HG03457 (cell line): ENCODE data around the gene ZFAND3.
"Not testable (repeated sequence)": the region's sequence is repeated elsewhere in the genome, so short reads cannot be mapped to it uniquely, and the experiment has no call there.

Experiments
- ATAC-seq: cut with Tn5 transposase; IDR thresholded peaks from one replicate; pipeline ENCODE4 v1.9.1; 2021; ENCODE audit warnings: moderate number of reproducible peaks; ENCODE audit not compliant: unreplicated experiment

Gene ZFAND3

DNA sequence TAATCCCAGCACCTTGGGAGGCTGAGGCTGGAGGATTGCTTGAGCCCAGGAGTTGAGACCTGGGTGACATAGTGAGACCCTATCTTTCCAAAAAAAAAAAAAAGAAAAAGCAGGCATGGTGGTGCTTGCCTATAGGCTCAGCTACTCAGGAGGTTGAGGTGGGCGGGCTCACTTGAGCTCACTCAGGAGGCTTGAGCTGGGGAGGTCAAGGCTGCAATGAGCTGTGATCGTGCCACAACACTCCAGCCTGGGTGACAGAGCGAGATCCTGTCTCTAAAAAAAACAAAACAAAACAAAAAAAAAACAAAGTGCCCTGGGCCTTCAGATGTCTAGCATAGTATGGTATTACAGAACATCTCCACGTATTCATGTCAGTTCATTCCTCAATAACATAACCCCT is 42.9 kb downstream of the ZFAND3 start:
- no peak for ATAC-seq

DNA sequence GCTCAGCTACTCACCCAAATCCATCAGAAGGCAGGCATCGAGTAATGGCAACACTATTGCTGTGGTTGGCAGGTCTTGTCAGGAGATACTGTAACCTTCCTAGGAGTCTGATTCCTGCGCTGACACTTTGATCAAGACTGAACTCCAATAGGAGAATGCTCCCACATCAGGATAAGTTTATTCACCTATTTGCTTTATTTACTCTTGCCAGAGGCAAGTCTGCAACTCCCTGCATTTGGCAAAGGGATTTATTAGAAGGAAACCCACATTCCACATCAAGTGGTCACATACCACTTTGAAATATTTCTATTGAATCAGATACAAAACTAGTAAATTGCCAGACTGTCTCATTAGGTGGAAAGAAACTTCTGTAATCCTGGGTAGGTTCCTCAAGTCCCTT is 43.5 kb downstream of the ZFAND3 start:
- no peak for ATAC-seq

DNA sequence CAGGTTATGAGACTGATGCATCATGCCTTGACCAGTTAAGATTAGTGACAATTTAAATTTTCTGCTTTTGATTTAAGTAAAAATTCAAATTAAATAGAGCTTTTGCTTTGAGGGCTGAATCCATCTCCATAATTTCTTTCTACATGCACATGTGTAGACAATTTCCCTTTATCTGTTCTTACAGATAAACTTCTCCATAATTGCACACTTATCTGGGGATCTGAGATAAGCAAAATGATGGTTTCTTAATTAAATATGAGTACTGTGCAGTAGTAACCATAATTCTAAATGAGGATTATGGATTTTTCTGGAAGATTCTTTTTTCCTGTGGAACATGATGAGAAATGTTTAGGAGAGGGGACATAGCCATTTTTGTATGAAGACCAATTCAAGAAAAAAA is 44.7 kb downstream of the ZFAND3 start:
- ATAC-seq: no peak

DNA sequence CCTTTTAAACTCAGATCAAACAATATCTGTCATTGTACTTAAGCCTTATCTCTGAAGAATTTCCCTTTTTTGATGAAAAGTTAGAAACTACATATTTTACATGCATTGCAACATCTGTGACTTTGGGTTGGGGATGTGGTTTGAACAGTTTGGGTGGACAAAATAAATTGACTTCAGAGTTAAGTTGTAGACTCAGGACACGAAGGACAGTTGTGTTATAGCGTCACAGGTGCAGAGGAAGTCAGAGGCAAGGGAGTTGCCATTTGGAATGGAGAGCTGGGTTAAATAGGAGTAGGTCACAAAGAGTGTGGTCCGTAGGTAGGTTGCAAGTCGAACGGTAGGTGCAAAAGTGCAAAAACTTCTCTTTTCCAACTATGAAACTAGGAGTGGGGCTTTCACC is 46.0 kb downstream of the ZFAND3 start:
- ATAC-seq: no peak

DNA sequence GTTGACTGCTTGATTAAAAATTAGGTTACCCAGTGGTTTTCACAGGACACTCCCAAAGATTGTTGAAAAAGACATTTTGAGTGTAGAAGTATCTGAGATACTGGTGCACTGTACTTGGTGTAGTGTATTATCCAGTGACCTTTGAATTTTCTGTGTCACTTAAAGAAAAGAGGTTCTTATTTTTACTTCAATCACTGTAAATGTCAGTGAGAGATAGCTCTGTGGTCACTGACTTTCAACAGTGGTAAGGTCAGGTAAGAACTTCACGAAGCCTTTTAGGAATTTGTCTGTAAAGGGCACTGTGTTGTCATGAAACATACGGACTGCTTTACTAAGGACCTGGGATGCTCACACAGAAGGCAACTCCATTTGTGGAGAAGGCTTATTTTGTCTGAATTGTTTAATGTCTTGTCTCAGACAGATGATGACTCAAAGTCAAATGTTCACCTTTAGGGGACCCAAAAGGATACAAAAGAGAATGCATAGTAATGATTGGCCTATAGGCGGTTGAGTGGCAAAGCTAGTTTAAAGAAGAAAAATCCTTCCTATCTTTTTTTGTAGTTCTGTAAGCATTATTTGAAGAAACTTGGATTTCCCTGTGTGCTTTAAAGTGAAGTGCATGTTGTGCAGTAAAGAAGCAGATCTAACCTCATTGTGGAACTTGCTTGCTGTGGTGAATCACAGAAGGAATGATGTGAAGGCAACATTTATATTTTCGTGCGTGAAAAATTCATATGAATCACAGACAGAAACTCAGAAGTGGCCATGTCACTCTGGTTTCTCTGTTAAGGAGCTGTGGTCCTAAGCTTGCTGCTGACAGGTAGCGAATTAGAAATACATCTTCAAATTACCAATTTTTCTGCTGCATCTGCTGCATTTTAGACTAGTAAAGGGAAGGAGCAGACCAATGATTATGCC is 47.3 kb downstream of the ZFAND3 start:
- ATAC-seq: no peak

DNA sequence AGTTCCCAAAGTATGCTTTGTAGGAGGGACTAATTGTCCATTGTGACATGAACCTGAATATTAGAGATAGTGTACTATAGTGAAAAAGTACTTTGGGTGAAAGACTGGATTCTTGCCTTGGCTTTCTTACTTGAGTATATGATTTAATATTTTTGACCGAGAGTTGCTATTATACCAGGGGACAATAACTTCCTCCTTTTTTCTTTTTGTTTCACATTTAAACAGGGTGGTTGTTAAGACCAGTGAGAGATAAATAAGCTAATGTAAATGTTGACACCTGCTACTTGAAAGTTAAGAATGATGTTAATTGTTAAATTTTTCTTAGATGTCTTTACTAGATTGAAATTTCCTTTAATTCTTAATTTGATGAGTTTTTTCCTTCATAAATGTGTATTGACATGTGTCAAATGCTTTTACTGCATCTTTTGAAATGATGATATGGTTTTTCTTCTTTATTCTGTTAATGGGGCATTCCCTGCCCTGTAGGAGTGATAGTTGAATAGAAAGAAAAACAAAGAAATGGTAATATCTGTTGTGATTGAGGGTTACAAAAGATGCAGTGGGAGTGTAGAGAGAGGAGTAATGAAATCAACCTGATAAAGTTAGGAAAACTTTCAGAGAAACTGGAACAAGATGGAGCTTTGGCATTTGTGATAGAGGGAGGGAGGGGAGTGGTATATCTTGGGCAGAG is 48.4 kb downstream of the ZFAND3 start:
- no peak for ATAC-seq

DNA sequence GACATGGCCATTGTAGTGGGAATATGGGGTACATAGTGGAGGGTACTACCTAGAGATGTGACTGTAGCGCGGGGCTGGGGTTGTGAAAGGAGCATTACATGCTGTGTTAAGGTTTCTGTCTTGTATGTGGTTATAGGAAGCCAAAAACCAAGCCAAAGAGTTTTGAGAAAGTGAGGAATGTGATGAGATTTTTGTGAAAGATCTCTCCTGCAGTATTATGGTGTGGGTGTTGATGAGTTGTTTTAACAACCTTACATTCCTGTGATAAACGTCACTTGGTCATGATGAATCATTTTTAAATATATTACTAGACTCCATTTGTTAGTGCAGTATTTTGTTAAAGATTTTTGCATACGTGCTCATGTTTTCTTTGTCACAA is 48.9 kb downstream of the ZFAND3 start:
- no peak for ATAC-seq

DNA sequence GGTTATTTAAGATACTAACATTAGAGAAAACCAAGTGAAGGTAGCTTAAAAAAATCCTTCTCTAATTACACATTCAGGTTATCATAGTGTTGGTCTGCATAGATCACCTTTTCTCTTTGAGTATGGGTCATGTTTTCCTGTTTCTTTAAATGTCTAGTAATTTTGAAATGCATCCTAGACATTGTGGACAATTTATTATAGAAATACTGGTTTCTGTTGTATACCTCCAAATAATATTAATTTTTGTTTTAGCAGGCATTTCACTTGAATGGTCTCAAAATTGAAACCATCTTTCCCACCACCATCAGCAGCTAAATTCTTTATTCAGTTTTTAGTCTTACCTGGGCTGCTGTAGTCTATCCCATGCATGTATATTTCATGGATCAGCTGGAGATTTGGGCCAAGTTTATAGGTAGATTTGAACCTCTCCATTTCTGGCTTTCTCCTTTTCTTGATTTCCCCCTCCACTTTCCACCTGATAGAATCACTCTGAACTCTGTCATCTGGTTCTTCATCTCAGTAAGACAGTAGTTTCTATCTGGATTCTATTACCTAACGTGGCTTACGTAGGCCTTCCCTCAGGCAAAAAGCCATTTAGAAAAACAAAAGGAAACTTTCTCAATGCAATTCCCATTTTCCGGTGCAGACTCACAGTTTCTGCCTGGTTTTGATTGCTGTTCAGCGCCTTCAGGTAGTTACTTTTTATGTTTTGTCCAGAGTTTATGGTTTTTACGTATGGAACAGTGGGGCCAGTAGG is 52.3 kb downstream of the ZFAND3 start:
- no peak for ATAC-seq

DNA sequence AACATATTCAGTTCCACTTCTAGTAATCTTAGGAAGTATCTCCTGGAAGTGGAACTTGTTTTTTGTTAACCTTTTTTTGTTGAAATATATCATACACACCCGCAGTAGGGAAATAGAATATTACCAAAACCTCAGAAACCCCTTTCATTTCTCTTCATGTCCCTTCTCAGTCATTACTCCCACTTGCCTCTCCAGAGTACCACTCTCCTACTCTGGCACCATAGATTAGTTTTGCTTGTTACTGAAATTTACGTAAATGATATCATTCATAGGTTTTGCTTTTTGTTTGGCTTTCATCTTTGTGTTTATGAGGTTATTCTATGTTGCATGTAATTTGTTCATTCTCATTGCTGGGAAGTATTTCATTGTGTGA is 52.8 kb downstream of the ZFAND3 start:
- ATAC-seq: no peak

DNA sequence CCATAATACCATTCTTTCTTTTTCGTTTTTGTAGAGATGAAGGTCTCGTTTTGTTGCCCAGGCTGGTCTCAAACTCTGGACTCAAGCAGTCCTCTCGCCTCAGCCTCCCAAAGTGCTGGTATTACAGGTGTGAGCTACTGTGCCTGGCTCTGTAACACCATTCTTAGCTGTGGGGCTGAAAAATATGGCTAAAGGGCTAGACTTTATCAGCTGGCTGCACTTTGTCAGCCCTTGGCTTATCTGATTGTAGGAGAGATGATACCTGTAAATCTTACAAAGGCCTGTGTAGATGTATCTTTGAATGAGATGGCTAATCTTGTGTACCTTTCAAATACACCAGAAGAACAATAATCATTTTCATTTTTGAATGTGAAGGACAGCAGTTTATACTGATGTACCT is 55.2 kb downstream of the ZFAND3 start:
- ATAC-seq: no peak

DNA sequence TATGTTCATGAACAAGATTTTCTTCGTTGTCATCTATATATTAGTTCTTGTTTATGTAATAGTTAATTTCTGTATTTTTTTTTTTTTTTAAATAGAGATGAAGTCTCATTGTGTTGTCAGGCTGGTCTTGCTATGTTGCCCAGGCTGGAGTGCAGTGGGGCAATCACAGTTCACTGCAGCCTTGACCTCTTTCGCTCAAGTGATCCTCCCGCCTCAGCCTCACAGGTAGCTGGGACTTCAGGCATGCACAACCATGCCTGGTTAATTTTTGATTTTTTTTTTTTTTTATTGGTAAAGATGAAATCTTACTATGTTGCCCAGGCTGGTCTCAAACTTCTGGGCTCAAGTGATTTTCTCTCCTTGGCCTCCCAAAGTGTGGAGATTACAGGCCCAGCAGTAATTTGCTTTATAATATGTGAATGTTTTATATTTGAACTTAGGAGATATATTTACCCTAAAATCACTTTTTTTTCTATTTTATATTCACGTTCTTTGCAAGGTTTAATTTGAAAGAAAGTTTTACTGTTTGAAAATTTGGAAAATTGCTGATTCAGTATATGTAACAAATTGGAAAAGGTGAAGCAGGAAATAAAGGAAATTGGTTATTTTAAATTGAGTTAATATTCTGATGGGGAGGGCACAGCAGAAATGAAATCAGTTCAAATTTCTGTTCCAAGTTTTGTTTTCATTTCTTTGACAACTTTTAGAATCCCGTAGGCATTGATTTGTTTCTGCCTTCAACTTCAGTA is 56.2 kb downstream of the ZFAND3 start:
- ATAC-seq: no peak

DNA sequence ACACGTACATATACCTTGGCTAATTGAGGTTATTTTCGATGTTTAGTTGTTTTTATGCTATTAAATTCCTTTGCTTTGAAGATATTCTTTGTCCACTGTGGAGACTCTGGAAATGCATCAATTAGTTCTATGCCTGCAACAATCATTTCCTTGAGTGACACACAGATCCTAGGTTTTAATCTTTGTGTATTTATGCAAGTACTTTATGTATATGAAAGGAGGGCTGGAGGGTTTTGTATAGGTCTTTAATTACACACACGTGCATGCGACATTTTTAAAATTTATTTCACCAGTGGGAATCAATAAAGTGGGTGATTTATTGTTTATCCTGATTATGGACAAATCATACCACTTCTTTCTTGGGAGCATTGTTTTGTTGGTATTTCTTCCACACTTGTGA is 57.3 kb downstream of the ZFAND3 start:
- no peak for ATAC-seq

DNA sequence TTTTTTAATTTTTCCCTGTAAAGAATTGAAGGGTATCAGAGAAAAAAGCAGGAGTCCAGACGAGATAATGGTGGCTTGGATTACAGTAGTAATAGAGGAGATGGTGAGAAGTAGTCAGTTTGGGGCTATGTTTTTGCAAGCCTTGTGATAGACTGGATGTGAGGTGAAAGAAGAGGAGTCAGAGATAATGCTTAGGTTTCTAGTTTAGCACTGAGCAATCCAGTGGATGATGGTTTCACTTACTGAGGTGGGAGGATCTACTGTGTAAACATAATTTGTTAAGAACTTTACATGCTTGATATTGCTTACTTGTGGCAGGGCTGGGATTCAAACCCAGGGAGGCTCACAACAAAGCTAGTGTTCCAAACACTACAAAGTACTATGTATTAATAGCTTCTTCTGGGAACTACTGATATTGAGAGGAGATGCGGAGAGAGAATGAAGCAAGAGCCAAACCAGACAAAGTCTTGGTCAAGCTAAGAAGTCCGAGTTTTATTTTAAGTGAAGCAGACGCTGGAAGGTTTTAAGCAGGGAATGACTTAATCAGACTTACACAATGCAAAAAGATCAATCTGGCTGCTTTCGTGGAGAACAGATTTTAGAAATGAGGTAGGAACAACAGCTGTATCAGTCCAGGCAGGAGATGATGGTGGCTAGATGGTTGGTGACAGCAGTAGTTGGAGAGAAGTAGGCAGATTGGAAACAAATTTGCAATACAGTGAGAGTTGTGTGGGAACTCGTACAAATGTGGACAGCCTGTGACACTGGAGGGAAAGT is 58.0 kb downstream of the ZFAND3 start:
- ATAC-seq: no peak

DNA sequence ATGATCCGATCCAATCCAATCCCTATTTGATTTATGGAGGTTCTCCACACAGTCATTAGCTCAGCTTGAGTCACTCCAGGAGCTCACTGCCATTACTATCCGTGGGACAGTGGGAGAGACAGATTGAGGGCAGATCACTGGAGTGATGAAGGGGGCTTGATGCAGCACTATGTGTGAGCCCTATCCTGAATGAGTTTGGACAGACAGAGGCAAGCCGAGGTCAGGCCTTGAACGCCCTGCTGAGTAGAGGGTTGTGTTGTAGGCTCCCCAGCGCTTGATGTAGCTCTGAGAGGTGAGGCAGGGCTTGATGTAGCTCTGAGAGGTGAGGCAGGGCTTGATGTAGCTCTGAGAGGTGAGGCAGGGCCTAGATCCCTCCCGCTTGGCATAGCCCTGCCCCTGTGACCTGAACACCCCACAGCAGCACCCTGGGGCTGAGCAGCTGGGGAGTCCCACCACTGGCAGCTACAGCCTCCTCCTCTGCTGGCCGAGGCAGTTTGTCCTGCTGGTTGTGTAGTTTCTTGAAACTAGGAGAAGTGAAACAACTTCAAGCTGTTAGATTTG is 58.7 kb downstream of the ZFAND3 start:
- ATAC-seq: no peak

DNA sequence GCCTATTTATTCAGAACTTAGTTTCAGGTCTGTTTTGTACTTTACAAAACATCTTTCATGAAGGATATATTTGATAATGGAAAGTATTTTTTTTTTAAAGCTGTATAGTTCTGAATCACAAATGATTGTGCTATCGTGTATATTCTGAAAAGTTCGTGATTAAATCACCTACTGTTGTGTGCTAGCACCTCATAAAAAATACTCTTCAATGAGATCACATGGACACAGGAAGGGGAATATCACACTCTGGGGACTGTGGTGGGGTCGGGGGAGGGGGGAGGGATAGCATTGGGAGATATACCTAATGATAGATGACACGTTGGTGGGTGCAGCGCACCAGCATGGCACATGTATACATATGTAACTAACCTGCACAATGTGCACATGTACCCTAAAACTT is 61.1 kb downstream of the ZFAND3 start:
- ATAC-seq: not testable (repeated sequence)

DNA sequence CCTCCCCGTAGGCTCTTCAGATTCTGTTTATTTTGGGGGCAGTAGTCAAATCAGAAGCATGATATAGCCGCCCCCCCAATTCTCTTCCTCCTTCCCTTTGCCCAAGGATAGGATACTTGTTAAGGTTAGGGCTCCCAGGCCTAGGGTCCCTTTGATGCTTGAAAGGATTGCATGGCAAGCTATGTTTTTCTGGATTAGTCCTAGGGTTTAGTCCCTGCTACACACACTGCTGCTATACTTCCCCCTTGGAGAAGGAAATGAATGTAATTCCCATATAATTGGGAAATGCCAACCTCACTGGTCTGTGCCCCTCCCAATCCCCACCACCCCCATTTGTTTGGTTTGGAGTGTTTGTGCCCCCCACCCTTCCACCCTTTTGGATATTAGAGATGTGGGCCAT is 62.8 kb downstream of the ZFAND3 start:
- ATAC-seq: no peak

DNA sequence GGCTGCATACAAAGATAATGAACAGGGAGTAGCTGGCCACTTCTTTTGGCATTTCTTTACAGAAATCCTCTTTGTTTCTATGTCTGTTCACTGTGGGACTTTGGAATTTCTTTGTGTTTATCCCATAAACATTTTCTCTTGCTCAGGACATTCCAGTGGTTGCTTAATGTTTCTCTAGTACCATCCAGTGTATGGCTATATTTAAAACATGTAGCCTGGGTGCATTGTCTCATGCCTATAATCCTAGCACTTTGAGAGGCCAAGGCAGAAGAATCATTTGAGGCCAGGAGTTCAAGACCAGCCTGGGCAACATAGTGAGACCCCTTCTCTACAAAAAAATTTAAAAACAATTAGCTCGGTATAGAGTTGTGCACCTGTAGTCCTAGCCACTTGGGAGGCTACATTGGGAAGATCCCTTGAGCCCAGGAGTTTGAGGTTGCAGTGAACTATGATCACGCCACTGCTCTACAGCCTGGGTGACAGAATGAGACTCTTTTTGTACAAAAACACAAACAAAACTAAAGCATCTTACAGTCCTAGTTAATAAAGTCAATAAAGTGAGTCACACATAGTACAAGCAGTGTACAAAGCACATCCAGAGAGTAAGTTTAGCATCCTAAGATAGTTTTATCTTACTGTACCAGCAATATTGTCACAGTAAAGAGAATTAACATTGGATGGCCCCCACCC is 63.3 kb downstream of the ZFAND3 start:
- ATAC-seq: no peak

DNA sequence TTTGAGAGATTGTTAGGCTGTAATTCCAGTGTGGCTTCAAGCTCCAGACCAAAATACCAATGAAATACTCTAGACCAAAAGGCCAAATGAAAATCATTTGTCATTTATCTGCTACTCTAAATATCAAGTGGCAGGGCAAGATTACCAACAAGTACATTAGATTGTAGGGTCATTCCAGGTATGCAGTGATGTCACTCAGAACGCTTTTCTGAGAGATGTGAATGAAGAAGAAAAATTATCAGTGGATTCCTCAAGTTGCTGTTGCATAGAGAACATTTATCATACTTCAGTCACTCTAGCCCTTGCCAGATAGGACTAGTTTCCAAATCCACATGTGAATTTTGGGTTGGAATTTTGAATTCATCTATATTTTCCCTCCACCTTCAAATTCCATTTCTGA is 65.0 kb downstream of the ZFAND3 start:
- no peak for ATAC-seq

DNA sequence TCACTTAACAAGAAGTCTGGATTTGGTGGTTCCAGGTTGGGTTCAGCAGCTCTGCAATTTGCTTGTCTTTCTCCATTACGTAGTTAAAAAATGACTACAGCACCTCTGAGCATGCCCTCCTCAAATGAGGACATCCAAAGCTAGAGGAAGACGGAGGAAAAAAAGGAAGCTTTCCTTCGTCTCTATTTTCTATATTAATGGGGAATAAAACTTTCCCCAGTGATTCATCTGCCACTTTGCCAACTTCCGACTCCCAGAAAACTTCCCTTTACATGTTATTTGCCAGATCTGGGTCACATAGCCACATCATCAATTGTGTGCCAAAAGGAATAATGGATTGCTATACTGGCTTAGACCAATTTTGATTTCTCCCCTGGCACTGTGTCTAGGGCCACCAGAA is 69.5 kb downstream of the ZFAND3 start:
- no peak for ATAC-seq
